Sciatic nerve (tissue), 2 donors: ENCODE data around the gene REPIN1. TPM values are rescaled to one million over a fixed set of nuclear protein-coding genes. Genes with fewer than 3 reads are reported as not detected.

Experiments
- ATAC-seq: fragments of 200-7000 bp; cut with Tn5 transposase; one replicate; pipeline ENCODE4 v1.9.1; 2020; ENCODE audit warnings: mild to moderate bottlenecking, moderate library complexity
- DNase-seq: peaks from one replicate; pipeline ENCODE4 v3.0.0-alpha.2; 2020; ENCODE audit warnings: low spot score
- intact Hi-C: fragments of 100-400 bp; cut with DNase I; formaldehyde crosslinking; loops from one replicate; pipeline ENCODE4 v1.14.2; 2022
- total RNA-seq: library from RNA; stranded (reverse); fragmentation: NEBNext Ultra II Directional; extraction: Animal tissue kit (Norgen Biotek cat#: 25700); gene quantifications from one replicate; pipeline ENCODE4 v1.2.1, GENCODE V29; 2021
- donor health status: DM: no; HTN: no; CAD: no.
- donor health status: DM: no; HTN: no; CAD: no.

The REPIN1 gene
- total RNA-seq, 1 donor from 2014 or later = 54.0 TPM

DNA sequence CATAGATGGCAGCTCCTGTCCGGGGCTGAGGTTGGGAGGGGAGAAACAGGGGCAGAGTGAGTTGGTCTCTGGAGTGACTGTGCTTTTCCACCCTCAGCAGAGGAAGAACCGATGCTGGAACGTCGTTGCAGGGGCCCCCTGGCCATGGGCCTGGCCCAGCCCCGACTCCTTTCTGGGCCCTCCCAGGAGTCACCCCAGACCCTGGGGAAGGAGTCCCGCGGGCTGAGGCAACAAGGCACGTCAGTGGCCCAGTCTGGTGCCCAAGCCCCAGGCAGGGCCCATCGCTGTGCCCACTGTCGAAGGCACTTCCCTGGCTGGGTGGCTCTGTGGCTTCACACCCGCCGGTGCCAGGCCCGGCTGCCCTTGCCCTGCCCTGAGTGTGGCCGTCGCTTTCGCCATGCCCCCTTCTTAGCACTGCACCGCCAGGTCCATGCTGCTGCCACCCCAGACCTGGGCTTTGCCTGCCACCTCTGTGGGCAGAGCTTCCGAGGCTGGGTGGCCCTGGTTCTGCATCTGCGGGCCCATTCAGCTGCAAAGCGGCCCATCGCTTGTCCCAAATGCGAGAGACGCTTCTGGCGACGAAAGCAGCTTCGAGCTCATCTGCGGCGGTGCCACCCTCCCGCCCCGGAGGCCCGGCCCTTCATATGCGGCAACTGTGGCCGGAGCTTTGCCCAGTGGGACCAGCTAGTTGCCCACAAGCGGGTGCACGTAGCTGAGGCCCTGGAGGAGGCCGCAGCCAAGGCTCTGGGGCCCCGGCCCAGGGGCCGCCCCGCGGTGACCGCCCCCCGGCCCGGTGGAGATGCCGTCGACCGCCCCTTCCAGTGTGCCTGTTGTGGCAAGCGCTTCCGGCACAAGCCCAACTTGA, 2.7 kb downstream of the REPIN1 start:
- ATAC-seq = no peak
- no peak for DNase-seq
- intact Hi-C loops = no loop called here

DNA sequence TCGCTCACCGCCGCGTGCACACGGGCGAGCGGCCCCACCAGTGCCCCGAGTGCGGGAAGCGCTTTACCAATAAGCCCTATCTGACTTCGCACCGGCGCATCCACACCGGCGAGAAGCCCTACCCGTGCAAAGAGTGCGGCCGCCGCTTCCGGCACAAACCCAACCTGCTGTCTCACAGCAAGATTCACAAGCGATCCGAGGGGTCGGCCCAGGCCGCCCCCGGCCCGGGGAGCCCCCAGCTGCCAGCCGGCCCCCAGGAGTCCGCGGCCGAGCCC, 3.3 kb downstream of the REPIN1 start:
- intact Hi-C loops = no loop called here
- DNase-seq (no peak), ATAC-seq (no peak)

DNA sequence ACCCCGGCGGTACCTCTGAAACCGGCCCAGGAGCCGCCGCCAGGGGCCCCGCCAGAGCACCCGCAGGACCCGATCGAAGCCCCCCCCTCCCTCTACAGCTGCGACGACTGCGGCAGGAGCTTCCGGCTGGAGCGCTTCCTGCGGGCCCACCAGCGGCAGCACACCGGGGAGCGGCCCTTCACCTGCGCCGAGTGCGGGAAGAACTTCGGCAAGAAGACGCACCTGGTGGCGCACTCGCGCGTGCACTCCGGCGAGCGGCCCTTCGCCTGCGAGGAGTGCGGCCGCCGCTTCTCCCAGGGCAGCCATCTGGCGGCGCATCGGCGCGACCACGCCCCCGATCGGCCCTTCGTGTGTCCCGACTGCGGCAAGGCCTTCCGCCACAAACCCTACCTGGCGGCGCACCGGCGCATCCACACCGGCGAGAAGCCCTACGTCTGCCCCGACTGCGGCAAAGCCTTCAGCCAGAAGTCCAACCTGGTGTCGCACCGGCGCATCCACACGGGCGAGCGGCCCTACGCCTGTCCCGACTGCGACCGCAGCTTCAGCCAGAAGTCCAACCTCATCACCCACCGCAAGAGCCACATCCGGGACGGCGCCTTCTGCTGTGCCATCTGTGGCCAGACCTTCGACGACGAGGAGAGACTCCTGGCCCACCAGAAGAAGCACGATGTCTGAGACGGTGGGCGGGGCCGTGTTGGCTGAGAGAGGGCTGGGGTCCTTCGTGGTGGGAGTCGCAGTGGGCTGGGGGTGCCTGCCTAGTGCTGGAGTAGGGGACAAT, 3.8 kb downstream of the REPIN1 start:
- no peak for ATAC-seq
- intact Hi-C loops = no loop called here
- DNase-seq = no peak

DNA sequence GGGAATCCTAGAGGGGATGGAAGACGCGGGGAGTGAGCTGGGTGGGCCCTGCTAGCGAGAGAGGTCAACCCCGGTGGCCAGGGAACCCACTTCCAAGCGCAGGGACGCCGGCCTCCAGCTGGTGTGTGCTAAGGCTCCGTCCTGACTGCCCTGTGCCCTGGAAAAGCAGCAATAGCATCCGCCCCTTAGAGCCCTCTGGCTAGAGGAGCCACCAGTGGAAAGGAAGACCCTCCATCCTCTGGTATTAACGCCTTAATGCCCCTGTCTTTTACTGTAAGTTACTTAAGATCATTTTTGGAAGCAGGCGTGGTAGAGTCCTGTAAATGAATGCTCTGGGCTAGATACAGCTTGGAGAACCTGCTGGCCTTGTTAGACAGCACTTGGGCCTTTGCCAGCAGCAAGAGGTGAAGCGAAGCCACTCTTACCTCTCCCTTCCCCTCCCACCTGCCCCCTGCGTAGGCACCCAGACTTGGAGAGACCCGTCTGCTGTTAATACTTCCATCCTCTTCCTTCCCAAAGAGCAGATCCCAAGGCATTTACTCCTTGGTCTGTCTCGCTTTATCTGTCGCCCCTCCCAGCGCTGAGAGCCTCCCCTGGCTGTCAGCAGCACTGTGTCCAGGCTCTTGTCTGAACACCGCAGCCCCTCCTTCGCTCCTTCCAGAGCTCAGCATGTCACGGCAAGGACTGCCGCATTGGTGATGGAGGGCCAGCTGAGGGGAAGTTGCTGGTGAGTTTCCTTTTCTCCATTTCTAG, 4.6 kb downstream of the REPIN1 start:
- no peak for DNase-seq
- intact Hi-C loops = no loop called here
- no peak for ATAC-seq

DNA sequence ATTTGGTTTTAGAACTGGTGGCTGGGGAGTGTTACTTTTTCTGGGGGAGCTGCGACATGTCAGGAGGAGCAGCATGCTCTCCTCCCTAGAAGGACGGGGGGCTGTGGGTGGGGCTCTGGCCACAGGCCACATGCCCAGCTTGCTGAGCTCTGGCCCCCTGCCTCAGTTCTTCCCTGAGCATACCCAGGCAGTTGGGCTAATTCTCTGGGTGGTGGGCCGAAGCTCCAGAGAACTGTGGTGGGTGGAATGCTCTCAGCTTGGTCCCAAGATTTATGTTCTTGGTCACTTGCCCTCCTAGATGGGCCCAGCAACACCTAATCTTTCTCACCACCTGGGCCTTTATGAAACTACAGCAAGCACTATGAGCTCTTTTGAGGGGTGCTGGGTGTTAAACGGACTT, 5.4 kb downstream of the REPIN1 start:
- no peak for ATAC-seq
- intact Hi-C loops = no loop called here
- DNase-seq = no peak

DNA sequence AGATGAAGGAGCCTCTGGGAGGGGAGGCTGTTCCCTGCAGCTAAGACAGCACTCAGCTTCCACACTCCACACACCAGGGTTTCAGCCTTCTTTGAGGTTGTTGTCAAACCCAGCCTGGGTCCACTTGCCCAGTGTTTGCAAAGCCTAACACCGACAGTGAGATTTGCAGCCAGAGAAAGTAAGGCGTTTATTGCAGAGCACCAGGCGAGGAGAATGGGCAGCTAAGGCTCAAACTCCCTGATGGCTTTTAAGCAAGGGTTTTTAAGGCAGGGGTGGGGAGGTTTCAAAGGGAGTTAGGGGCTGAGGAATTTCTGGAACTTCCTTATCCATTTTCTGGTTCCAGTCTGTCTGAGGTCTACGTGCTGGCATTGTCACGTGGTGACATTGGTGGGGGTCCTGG, 5.8 kb downstream of the REPIN1 start:
- no peak for ATAC-seq
- DNase-seq = no peak
- intact Hi-C loops = no loop called here

DNA sequence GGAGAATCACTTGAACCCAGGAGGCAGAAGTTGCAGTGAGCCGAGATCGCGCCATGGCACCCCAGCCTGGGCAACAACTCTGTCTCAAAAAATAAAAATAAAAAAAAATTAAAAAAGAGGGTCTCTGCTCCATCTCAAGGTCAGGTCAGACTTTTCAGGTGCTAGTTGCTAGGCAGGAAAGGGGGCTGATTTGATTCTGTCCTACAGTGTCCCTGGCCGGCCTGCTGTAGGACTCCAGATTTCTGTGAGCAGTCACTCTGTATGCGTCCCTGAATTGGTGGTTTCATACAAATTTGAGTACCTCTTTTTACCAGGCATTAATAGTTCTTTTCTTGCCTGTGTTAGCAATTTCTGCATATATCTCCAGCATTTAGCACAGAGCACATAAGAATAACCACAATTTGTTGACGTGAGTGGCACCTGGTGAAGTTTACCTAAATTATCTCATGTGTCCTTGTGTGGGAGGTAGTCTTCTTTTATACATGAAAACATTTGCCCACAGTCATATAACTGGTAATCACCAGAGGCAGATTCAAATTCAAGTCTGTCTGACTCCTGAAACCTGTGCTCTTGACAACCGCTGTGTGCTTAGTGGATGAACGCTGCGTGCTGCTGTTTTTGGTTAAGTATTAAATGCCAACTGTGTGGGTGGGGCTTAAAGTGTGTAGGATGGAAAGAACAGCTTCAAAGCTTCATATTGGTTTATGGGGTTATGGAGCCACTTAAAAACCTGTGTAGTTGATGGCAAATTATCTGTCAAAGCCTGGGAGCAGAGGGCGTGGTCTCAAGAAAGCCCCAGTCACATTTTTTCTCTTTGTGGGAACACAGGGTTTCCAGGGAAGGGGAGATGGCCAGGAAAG, 7.3 kb downstream of the REPIN1 start:
- intact Hi-C loops = no loop called here
- ATAC-seq (no peak), DNase-seq (no peak)

DNA sequence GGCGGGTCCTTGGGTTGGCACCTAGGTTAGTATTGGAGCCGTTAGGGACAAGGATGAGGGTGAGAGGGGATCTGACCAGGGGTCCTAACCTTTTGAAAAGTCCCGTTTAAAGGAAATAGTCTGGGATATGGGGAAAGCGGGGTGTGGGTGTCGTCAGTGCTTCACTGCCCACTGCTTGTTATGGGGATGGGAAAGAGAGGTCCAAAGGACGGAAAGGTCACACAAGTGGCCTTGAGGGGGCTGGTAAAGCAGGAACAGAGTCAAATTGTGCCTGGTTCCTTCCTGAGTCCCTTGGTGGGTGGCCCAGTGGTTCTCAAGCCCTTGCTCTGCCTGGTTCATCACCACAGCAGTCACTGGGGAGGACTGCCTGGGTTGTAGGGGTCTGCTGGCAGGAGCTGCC, 7.9 kb downstream of the REPIN1 start:
- DNase-seq (no peak), ATAC-seq (no peak)
- intact Hi-C loops = no loop called here

DNA sequence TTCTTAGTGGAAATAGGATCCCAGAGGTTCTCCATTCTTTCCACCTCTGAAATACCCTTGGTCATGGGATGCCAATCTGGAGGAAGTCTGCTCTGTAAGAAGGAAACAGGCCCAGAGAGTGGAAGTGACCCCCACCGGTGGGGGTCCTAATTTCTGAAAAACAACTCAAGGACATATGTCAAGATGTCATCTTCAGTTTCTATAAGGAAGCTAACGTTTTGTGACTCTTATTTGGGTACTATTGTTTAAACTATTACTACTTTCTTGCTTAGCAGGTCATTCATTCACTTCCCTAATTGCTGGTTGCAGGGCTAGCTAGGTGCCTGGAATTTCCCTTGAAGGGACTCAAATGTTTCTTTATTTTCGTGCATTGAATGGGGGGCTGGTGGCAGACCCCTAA, 8.6 kb downstream of the REPIN1 start:
- no peak for ATAC-seq
- intact Hi-C loops = no loop called here

DNA sequence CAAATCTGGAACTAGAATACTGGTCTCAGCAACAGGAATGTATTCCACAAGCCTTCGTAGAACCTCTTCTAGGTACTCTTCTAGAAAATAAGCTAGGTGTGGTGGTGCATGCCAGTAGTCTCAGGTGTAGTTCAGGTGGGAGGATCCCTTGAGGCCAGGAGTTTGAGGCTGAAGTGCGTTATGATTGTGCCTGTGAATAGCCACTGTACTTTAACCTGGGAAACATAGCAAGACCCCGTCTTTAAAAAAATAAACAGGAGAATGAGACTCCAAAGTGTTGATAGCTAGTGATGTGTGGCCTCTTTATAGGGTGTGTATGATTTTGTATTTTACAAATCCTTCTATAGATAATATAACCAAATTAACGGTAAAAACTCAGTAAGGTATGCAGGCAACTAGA, 9.0 kb downstream of the REPIN1 start:
- intact Hi-C loops = no loop called here
- ATAC-seq (no peak), DNase-seq (peak; percentile 23)

More for the DNA sequence above, 8.6 kb downstream of the REPIN1 start:
- no peak for DNase-seq

DNA sequence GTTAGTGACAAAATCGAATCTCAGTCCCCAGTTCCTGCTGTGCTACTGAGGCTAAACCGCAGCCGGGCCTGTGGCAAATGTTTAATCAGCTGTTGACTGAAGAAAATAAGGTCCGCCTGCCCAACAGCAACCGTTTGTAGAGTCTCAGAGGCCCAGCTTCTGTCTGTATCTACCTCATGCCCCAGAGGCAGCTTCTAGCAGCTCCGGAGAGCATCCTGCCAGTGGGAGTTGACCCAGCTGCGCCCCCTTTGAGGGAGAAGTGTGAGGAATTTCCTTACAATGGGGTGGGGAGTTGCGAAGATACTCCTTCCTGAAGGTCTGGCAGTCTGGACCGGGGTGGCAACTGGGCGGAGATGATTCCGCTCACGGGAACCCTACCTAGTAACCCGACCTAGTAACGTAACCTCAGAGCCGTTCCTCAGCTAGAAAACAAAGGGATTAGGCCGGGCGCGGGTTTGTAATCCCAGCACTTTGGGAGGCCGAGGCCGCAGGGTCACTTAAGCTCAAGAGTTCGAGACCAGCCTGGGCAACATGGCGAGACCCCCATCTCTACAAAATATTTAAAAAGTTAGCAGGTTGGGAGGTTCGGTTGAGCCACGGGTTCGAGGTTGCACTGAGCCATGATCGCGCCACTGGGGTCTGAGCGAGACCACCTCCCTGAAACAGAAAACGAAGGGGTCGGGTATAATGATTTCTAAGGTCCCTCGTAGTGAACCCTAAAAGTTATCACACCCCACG, 9.7 kb downstream of the REPIN1 start:
- DNase-seq = peak; percentile 68
- intact Hi-C loops = no loop called here
- peak; percentile 13 for ATAC-seq

DNA sequence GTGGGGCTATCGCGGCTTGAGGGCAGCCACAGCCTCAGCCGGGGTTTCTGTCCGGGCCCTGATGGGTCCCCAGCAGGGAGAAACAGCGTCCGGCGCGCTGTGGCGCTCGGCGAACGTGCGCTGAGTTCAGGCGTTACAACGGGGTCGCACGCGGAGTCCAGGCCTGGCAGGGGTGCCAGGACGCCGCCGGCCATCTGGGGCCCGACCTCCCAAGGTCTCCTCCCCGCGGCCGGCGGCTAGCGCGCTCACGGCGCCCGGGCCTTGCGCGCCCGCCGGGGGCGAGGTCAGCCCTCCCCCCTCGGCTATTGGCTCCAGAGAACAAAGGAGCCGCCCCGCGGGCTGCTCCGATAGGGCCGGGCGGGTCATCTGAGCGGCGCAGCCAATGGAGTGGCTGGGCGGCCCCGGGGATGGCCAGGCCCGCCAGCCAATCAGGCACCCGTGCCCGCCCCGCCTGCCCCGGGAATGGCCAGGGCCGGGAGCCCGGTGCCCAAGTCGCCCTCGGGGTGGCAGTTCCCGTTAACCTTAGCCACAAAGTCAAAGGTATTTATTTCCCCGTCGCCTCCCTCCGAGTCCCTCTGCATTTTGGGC, 10.3 kb downstream of the REPIN1 start, which contains the start of gene ZNF775:
Gene ZNF775 (plus strand): TSS at position 478 of the 588 bp plus-strand sequence. CDS start 9,141 bp downstream, outside the sequence.
- ATAC-seq (peak; percentile 98), DNase-seq (peak; percentile 97)
- intact Hi-C loops = no loop called here

DNA sequence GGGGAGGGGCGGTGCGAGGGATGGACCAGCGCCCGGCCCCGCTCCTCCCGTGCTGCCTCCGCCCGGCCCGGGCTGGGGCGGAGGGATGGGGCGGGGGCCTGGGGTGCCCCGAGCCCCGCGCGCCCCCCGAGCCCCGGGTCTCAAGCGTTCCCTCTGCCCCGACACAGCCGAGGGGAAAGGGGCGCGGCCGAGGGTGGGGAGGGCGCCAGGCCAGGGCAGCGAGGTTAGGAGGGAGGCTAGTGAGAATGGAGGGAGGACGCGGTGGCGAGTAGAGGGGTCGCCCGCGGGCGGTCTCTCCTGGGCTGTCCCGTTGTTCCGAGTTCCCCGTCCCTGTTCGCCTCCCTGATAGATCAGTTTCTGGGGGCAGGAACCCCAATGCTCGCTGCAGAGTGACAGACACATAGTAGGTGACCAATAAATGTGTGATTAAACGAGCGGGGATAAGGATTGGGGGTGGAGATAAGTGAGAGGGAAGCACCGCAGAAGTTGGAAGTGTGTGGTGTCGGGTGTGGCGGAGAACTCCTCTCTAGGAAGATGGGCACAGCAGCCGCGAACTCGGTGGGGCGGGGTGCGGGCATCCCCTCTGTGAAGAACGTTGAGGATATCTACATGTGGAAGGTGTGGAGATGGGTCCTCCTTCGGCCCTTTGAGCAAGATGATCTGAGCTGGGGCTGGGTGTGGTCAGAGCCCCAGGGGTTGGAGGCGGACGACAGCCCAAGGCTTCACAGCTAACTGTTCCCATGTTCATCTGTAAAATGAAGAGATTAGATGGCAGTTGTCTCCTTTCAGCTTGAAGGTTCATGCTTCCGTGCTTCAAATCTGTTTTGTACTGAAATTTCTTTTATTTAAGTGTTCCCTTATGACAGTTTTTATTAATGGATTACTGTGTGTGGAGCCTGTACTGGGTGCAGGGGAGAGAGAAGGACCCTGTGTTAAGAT, 11.1 kb downstream of the REPIN1 start:
- DNase-seq (peak; percentile 71), ATAC-seq (peak; percentile 44)
- intact Hi-C loops = no loop called here

DNA sequence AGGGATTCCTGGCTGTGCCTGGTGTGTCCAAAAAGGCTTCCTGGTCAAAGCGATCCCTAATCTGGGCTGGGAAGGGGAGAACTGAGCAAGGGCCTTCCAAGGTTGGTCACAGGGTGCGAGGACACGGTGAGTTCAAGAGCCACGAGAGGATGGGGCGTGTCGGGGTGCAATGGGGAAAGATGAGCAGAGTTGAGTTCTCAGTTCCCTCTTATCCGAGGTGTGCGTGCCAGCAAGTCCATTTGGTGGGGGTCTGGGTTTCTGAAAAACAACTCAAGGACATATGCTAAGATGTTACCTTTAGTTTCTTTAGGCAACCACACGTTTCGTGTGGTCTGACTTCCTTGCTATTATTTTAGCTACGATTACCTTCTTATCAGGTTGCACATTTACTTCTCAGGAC, 11.8 kb downstream of the REPIN1 start:
- ATAC-seq (no peak), DNase-seq (peak; percentile 41)
- intact Hi-C loops = no loop called here

DNA sequence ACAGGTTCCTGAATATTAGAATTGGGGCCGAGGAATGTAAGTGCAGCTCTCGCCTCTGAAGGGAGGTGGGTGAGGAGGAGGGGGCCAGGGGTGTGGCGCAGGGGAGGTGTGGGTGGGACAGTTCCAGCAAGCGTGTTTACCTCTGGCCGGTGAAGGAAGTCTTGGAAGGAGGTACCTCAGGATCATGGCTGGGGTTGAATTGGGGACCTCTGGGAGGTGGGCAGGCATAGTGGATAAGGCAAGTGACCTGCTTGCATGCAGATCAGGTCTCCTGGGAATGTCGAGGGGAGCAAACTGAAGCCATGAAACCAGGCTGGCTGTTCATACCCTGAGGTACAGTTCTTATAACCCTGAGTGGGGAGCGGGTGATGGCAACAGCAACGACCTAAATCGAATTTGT, 12.5 kb downstream of the REPIN1 start:
- peak; percentile 46 for DNase-seq
- intact Hi-C loops = no loop called here
- no peak for ATAC-seq

DNA sequence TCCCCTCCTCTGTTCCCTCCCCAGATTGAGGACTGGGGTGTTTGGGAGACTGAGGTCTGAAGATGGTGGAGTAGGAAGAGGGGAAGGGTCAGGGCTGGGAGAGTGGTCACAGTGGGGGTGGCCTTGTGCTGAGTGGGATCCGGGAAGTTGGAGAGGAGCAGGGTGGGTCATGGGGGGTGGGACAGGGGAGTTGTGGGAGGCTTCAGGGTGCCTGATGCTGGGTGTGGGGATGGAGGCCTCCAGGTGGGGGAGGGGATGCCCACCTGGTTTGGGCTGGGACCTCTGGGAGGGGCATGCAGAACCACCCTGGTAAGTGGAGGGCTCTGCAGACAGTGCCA, 13.1 kb downstream of the REPIN1 start:
- DNase-seq = no peak
- no peak for ATAC-seq
- intact Hi-C loops = no loop called here
